ENCODE measurements around the gene AK9. TPM values are rescaled to one million over a fixed set of nuclear protein-coding genes. Genes with fewer than 3 reads are reported as not detected.
A peak's percentile ranks its signal among the peaks of the same experiment; 100 is the strongest.

AK9 gene
- total RNA-seq, 1 donor from 2014 or later: 8.2 TPM

- H3K27ac ChIP-seq: no peak overlapping the region
- H3K36me3 Mint-ChIP-seq: no peaks in the 10 kb centered on the region
- DNase-seq (ENCODE audit: low spot score): no peak
- no peak overlapping the region for H3K4me3 ChIP-seq
- H4K20me1 ChIP-seq (ENCODE audit: low read depth): no peaks in the 10 kb centered on the region
- H3K27me3 ChIP-seq: no peaks in the 10 kb centered on the region
- no peak overlapping the region for H3K4me2 ChIP-seq
- peaks cover 22% of the 10 kb centered on the region for H3K4me1 Mint-ChIP-seq
- H3K36me3 ChIP-seq: no peaks in the 10 kb centered on the region
- H3F3A ChIP-seq (ENCODE audit: low read depth): peaks cover 21% of the 10 kb centered on the region
- H3K27ac Mint-ChIP-seq: peak overlapping the region; percentile 51
- H2AFZ ChIP-seq (replicated peaks): no peak overlapping the region
- TF ChIP-seq EZH2phosphoT487 (IDR thresholded peaks at IDR 0.05) (no peak), CTCF (IDR thresholded peaks at IDR 0.05) (no peak), EZH2 (IDR thresholded peaks at IDR 0.05) (no peak)
- no peak overlapping the region for H3K9ac ChIP-seq
- H3K9me3 ChIP-seq (ENCODE audit: low read depth): no peaks in the 10 kb centered on the region
- no peaks in the 10 kb centered on the region for H3K9me3 Mint-ChIP-seq
- peaks cover 3% of the 10 kb centered on the region for H3K27me3 Mint-ChIP-seq (ENCODE audit: insufficient read depth, low read depth)
- peaks cover 28% of the 10 kb centered on the region for H3K4me1 ChIP-seq
- H3K79me2 ChIP-seq (ENCODE audit: low read depth): no peaks in the 10 kb centered on the region
- no peak overlapping the region for H3K4me3 Mint-ChIP-seq
Observed at GRCh38 chr6:109503327-109504224, 187.4 kb downstream of the AK9 start.

- no peaks in the 10 kb centered on the region for H3K9me3 Mint-ChIP-seq
Observed at GRCh38 chr6:109498936-109499335, 192.1 kb downstream of the AK9 start.

GRCh38 chr6:109498052-109498451 lies 192.9 kb downstream of the AK9 start:
- Histone ChIP-seq H3K4me1 (peaks cover 14% of the 10 kb centered on the region), H2AFZ (replicated peaks) (no peak overlapping the region), H3K9me3 (ENCODE audit: low read depth) (no peaks in the 10 kb centered on the region), H4K20me1 (ENCODE audit: low read depth) (no peaks in the 10 kb centered on the region), H3K36me3 (no peaks in the 10 kb centered on the region), H3K27me3 (no peaks in the 10 kb centered on the region), H3K9ac (no peak overlapping the region), H3K79me2 (ENCODE audit: low read depth) (no peaks in the 10 kb centered on the region), H3F3A (ENCODE audit: low read depth) (no peaks in the 10 kb centered on the region), H3K4me2 (no peak overlapping the region), H3K27ac (no peak overlapping the region), H3K4me3 (no peak overlapping the region)
- no peaks in the 10 kb centered on the region for H3K36me3 Mint-ChIP-seq
- peak overlapping the region; percentile 19 for H3K27ac Mint-ChIP-seq
- H3K4me1 Mint-ChIP-seq: peaks cover 19% of the 10 kb centered on the region
- no peaks in the 10 kb centered on the region for H3K9me3 Mint-ChIP-seq
- peaks cover 2% of the 10 kb centered on the region for H3K27me3 Mint-ChIP-seq (ENCODE audit: insufficient read depth, low read depth)
- DNase-seq (ENCODE audit: low spot score): no peak
- TF ChIP-seq CTCF (IDR thresholded peaks at IDR 0.05) (no peak), EZH2phosphoT487 (IDR thresholded peaks at IDR 0.05) (no peak), EZH2 (IDR thresholded peaks at IDR 0.05) (no peak)
- H3K4me3 Mint-ChIP-seq: no peak overlapping the region

More at GRCh38 chr6:109498936-109499335, 192.1 kb downstream of the AK9 start:
- Histone ChIP-seq H3K4me3 (no peak overlapping the region), H3K27me3 (no peaks in the 10 kb centered on the region), H3K9me3 (ENCODE audit: low read depth) (no peaks in the 10 kb centered on the region), H3K4me1 (peaks cover 20% of the 10 kb centered on the region), H3K27ac (no peak overlapping the region), H3F3A (ENCODE audit: low read depth) (no peaks in the 10 kb centered on the region), H3K36me3 (no peaks in the 10 kb centered on the region), H4K20me1 (ENCODE audit: low read depth) (no peaks in the 10 kb centered on the region), H3K9ac (no peak overlapping the region), H3K4me2 (no peak overlapping the region), H3K79me2 (ENCODE audit: low read depth) (no peaks in the 10 kb centered on the region), H2AFZ (replicated peaks) (no peak overlapping the region)
- H3K4me3 Mint-ChIP-seq: no peak overlapping the region
- H3K4me1 Mint-ChIP-seq: peaks cover 22% of the 10 kb centered on the region
- H3K27ac Mint-ChIP-seq: no peak overlapping the region
- H3K27me3 Mint-ChIP-seq (ENCODE audit: insufficient read depth, low read depth): peaks cover 5% of the 10 kb centered on the region
- no peak for DNase-seq (ENCODE audit: low spot score)
- no peak for TF ChIP-seq EZH2 (IDR thresholded peaks at IDR 0.05)
- no peak for TF ChIP-seq EZH2phosphoT487 (IDR thresholded peaks at IDR 0.05)
- TF ChIP-seq CTCF (IDR thresholded peaks at IDR 0.05): no peak
- no peaks in the 10 kb centered on the region for H3K36me3 Mint-ChIP-seq

Data from neural progenitor cell (in vitro differentiated cells).